NCI-H187 (cell line): ENCODE data around the gene SLC7A1.
A peak's percentile ranks its signal among the peaks of the same experiment; 100 is the strongest.

ENCODE experiments used
- DNase-seq, 2 experiments: peaks; one replicate each; lab custom pipeline; 2025; lab: John Stamatoyannopoulos, UW

SLC7A1 gene

DNA sequence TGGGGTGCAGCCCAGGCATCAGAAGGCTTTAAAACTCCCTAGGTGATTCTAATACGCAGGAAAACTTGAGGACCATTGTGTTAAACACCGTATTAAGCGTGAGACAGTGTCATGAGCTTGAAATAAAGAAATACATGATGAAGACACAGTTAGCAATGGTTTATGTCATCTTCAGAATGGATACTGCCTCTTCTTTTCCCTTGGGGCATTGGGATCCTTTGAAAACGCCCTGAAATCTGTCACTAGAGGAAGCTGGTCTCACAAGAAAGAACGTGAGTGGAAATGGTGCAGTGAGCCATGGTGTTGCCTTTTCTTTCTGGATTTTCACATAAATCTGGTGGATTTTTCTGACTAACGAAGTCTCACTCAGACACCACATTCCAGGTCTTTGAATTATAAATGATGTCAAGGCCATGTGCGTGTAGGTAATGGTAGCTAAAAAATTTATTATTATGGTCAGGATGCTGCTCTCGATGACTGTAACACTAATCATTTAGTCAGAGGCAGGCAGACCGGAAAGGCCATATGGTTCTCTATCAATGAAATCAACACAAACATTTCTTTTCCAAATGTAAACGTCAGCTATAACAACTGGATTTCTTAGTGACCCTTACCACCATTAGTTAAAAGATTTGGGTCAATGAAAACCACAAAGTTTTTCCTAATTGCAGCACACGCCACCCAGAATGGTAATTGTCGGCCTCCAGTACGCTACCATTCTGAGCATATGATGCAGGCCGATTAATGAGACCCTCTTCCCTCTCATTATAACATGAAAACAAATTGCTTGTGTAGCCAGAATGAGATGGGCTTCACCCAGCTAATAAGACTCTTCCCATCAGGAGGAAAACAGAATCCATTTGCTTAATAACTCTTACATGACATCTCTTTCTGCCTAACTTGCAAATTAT is 105.6 kb downstream of the SLC7A1 start:
- DNase-seq, result no peak

DNA sequence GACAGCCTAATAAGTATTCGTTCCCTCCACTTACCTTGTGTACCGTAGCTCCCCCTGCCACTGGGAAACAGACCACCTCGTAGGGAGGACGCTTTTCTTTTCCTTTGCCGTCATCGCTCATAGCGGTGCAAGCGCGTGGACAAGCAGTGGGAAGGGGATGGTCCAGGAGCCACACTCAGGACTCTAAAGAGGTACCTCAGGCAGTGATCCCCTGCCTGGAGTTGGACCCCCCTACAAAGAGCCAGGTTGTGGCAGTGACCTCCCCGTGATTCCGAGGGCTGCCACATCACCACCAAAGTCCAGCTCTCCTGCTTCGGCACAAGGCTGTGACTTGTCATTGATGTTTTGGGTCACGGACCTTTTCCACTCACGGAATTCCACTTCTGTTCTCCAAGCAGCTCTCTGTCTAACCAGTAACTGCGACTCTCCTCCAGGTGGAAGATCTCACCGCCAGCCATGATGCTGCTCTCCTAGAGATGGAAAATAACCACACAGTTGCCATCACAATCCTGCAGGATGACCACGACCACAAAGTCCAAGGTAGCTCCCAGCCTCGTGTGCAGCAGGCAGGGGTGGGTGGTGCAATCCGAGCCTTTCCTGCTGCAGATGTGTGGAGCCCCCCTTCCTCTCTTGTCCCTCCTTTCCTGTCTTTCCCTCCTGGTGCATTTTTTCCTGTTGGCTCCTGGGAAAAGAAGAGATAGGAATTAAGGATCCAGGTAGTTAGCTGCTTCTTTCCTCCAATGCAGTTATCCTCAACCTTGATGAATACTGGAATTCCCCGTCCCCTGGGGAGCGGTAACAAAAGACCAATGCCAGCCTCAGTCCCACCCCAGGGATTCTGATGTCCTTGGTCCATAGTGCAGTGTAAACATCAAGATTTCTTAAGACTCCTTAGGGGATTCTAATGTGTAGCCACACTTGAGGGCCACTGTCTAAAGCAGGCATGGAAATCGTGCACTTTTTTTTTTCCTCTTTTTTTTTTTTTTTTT is 107.7 kb downstream of the SLC7A1 start:
- DNase-seq, result no peak

DNA sequence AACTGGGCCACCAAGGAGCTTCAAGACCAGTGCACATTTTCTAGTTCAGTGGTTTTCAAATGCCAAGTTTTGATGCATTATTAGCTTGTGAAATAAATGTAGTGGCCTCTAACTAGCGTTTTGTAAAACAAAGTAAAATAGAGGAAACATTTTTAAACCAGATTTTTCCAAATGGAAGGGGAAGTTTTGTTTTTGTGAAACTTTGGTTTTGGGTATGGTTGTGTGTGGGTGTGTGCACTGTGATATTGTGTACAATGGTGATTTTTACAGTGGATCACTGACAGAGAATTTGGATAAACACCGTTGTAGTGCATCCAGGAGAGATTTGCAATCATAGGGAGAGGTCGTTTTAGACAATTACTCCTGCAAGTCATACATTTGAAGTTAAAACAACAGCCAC is 108.9 kb downstream of the SLC7A1 start:
- no peak for DNase-seq

DNA sequence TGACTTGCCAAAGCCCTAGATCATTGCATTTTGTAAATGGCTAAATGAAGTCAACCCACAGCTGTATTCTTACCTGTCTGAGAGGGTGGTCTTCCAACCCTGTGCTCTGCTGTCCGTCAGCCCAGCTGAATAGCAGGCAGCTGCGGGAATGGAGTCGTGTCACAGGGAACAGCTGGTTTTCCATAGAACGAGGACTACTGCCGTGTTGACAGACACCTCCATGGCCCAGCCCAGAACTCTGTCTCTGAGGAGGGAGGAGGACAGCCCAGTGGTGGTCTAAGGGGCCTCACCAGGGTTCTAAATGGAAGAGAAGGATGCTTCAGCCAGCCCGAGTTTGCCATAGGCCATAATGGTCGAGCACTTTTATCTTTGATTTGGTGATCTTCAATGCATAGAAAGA is 110.7 kb downstream of the SLC7A1 start:
- no peak for DNase-seq

DNA sequence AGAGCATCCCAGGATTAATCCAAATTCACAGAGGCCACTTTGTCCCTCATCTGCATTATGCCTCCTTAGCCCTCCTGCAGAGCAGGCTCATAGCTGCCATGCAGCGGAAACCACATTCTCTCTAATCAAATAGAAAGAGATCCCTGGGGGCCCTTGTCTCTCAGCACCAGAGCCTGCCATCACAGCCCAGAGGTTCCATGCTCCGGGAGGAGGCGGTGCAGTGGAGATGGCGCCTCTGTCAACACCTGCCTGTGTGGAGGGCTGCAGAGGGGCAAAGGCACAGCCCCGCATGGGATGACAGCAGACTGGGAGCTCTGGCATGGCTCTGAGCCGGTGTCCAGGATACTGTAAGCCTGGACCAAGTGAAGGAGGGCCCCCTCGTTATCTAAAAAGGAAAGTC is 111.3 kb downstream of the SLC7A1 start:
- peak; percentile 38 to 81 for DNase-seq

DNA sequence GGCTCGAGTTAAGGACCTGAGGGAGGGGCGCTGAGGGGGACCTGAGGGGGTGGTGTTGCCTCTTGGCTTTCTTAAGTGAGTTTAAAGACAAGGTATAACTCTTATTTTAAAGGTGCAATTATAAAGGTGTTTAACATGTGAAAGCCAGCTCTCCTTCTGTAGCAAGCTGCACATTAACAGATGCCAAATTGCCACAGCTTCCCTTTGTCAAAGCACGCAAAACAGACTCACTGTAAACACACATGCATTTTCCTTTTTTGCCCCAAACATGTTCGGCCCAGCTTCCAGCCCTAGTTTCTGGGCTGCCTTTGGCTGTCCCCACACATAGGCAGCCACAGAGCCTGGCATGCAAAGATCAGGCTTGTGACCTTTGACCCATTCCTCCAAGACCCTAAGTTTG is 111.9 kb downstream of the SLC7A1 start:
- no peak for DNase-seq

- DNase-seq, result no peak
Observed at GRCh38 chr13:29483211-29483610, 112.3 kb downstream of the SLC7A1 start.

GRCh38 chr13:29482504-29482903 is 113.0 kb downstream of the SLC7A1 start:
- DNase-seq, result no peak

DNA sequence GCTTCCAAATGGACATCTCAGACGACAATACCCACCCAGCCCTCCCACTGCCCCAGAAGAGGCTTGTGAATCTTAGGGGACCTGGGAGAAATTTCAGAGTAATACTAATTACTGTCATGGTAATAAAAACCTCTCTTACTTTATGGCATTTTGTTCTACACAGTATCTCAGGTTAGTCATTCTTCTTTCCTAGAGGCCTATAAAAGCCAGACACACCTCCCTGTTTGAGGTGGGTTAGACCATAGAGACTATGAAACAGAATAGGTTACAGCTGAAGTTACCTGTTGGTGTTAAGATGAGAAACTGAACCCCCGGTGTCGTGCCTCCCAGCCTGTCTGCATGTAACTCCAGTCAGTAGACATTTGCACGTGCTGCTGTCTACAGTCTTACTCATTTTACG is 113.9 kb downstream of the SLC7A1 start:
- DNase-seq, result no peak

GRCh38 chr13:29480893-29481525 is 114.5 kb downstream of the SLC7A1 start:
- DNase-seq, result peak in 1 of 2 experiments; percentile 10

- peak; percentile 15 to 57 for DNase-seq
Observed at GRCh38 chr13:29479716-29480492, 115.6 kb downstream of the SLC7A1 start.

- no peak for DNase-seq
Observed at GRCh38 chr13:29476046-29476445, 119.4 kb downstream of the SLC7A1 start.

DNA sequence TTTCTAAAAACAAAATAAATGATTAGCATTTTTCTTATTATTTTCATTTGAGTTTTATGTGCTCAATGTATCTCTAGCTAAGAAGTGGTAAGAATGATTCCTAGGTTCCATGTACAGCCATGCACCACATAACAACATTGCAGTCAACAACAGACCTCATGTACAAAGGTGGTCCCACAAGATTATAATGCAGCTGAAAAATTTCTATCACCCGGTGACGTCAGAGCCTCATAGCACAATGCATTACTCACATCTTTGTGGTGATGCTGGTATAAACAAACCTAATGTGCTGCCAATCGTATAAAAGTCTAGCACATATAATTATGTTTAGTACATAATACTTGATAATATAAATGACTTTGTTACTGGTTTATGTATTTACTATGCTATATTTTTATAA is 120.5 kb downstream of the SLC7A1 start:
- no peak for DNase-seq

DNA sequence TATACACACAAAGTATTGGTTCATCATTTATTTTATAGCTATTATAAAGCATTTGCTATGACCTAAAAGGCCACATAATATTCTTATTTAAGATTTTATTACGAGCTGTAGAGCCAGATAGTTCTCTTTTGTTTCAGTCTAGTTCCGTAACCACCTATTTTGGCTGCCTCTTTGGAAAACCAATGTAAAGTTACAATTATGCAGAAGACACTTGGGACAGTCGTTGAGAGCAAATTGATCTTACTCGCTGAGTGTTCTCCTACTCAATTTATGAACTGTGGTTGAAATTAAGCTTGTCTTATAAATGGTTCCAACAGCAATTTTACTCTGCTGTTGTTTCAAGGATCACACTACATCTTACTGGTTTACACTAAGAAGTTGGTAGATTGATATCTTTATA is 122.3 kb downstream of the SLC7A1 start:
- DNase-seq, result no peak

- no peak for DNase-seq
Observed at GRCh38 chr13:29472332-29472961, 123.0 kb downstream of the SLC7A1 start.

DNA sequence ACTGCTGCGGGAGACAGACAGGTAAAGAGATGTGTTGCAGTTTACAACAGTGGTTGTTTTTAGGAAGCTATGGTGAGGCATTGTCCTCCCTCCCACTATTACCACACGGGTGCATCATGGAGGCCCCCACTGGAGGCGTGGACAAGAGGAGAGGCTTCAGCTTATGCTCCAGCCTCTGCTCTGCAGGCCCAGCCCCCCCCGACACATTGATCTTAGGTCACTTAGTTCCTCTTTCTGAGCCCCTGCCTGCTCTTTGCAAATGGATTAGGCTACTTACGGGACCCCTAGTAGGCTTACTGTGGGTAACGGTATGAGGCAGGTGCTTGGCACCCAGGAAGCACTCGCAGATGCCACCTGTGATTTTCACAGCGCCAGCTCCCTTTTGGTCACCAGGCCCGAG is 123.9 kb downstream of the SLC7A1 start:
- DNase-seq, result no peak

GRCh38 chr13:29465741-29466293 is 129.7 kb downstream of the SLC7A1 start:
- no peak for DNase-seq

- no peak for DNase-seq
Observed at GRCh38 chr13:29464105-29464679, 131.3 kb downstream of the SLC7A1 start.

DNA sequence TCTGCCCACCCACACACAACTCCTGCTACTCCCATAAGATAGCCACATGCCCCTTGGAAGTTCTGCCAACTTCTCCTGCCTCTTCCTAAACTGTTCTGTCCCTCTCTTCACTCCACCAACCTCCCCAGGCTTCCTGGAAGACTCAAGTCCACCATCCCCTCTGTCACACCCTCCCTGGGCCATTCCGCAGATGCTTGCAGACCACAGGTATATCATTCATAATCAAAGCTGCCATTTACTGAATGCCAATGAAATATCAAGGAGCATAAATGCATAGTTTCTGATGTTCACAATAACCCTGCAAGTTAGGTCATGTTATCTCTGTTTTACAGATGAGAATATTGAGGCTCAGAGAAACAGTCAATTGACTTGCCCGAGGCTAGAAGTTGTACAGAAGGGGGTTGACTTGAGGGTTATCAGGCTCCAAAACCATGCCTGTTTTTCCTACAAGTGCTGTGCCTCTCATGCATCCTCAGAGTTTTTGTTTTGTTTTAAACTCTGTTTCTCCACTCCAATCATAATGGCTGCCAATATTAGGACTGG is 135.6 kb downstream of the SLC7A1 start:
- no peak for DNase-seq
